Omental fat pad (tissue), 4 donors: Measurements from ENCODE around the gene DTX2. TPM values are rescaled to one million over a fixed set of nuclear protein-coding genes. Genes with fewer than 3 reads are reported as not detected.
A peak's percentile ranks its signal among the peaks of the same experiment; 100 is the strongest.
"Not testable (repeated sequence)": the region's sequence is repeated elsewhere in the genome, so short reads cannot be mapped to it uniquely, and the experiment has no call there.

Experiments
- ATAC-seq: fragments of 150-250 bp; one replicate; pipeline ENCODE4 v1.9.1; 2016; ENCODE audit warnings: mild to moderate bottlenecking, moderate library complexity; ENCODE audit not compliant: low FRiP score
- DNase-seq: peaks from one replicate; pipeline ENCODE4 v3.0.0-alpha.2; 2019; ENCODE audit warnings: low spot score
- total RNA-seq, 4 donors: library from RNA; depleted of rRNA; stranded (reverse); fragments of >200 nt; gene quantifications; one replicate each; pipeline ENCODE4 v1.1.0, GENCODE V29; 2016

The DTX2 gene
- total RNA-seq, 4 donors from 2014 or later: 15.1 to 32.2 (median 22.1) TPM

DNA sequence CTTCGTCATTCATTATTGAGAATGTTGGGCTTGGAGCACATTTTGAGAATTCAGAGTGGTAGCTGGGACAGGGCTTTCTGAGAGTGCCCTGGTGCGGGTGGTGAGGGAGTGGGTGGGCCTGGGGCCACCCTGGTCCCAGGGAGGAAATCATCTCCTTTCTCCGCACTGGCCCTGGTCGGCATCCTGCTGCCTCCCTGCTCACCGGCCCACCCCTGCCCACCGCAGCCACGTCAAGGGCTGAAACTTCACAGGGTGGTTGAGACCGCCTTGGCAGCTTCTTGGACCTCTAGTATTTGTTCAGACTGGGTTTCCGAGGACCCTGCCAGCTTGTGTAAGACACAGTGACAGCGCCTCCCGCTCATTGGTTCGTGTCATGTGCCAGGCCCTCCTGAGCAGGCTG lies 22.9 kb downstream of the DTX2 start:
- not testable (repeated sequence) for DNase-seq, ATAC-seq

DNA sequence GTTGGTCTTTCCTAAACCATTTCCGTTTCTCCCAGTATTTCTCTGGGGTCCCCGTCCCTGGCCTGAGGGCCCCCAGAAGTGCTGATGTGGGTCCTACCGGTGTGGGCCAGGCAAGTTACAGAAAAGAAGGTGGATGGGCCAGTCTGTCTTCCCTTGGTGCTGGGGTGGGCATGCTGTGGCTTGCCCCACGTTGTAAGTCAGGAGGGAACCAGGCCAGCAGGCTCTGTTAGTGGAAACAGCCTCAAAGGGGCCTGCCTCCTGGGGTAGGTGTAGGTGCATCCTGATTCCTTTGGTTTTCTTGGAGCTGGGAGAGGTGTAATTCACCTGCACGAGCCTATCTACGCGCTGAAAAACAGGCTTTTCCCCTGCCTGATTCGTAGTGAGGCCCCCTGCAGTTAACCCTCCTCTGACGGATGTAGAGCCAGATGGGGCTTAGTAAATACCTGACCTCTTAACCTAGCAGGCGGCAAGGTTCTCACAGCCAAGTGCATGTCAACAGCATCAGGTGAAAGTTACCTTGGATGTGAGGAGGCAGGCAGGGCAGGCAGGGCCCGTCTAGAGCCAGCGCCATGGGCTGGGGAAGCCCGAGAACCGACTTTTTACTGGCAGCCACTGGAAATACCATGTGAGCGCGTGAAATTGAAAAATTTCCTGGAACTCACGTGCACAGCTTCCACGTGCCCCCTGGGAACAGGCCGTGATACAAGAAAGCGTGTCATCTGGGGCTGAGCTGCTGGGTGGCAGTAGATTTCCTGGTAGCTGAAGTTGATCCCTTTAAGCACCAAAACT lies 24.5 kb downstream of the DTX2 start:
- not testable (repeated sequence) for DNase-seq, ATAC-seq

DNA sequence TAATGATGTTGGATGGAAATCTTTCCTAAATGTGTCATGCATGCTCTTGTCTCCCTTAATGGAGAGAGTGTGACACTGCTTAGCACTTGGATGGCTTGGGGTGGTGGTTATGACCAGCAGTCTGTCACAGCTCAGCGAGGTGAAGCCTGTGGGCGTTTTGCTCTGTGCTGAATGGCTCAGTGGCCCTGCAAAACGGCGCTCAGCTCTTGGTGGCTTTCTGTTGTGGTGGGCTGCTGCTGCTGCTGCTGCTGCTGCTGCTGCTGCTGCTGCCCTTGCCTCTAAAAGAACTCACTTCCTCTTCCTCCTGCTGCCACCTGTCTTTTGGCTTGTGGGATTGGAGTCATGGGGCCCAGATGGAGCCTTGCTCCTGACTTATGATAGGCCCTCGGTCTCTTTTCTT lies 25.1 kb downstream of the DTX2 start:
- not testable (repeated sequence) for DNase-seq, ATAC-seq

DNA sequence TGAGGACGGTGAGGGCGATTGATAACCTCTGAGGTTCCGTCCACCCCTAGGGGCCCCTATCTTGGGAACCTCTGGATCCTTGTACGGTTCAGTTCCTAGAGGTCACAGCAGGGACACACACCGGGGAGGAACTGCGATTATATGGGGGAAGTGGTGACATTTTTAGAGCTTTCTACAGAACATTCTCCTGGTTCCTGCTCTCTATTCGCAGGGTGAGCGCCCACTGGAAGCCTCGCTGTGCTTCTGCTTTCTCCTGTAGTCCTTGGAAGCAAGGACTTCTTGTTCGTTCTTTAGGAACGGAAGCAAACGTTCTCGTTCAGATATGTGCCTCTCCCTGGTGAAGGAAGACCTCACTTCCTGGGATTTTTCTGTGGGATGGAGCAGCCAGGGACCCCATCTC lies 26.5 kb downstream of the DTX2 start:
- not testable (repeated sequence) for ATAC-seq, DNase-seq

DNA sequence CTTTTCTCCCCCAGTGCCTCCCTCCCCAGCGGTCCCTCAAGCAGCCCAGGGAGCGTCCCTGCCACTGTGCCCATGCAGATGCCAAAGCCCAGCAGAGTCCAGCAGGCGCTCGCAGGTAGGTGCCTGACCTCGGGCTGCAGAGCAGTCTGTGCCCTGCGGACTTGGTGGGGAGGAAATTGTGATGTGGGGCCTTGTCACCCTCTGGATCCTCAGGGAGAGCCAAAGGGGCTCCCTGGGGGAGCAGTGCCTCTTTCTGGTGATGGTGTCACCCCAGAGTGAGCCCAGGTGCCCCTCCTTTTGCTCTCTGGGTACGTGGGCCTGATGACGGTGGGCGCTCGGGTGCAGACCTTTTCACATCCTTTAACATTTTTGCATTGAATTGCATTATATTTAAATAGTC lies 30.6 kb downstream of the DTX2 start:
- not testable (repeated sequence) for ATAC-seq, DNase-seq

DNA sequence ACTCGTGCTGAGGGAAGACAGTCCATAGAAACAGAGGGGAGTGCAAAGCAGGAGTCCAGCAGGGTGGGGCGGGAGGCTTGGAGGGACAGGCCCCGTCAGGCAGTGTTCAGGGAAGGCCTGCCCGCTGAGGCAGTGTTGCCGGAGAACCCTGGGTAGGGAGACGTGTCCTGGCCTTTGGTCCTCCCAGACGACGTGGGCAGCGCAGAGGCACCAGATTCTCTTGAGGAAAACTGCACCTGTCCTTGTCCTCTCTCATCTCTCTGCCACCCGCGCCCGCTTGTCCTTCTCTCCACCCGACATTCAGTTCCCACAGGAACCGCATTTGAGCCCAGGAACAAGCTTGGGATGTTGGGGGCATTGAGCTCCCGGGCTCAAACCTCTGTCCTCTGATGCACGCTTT lies 34.2 kb downstream of the DTX2 start:
- not testable (repeated sequence) for ATAC-seq, DNase-seq

DNA sequence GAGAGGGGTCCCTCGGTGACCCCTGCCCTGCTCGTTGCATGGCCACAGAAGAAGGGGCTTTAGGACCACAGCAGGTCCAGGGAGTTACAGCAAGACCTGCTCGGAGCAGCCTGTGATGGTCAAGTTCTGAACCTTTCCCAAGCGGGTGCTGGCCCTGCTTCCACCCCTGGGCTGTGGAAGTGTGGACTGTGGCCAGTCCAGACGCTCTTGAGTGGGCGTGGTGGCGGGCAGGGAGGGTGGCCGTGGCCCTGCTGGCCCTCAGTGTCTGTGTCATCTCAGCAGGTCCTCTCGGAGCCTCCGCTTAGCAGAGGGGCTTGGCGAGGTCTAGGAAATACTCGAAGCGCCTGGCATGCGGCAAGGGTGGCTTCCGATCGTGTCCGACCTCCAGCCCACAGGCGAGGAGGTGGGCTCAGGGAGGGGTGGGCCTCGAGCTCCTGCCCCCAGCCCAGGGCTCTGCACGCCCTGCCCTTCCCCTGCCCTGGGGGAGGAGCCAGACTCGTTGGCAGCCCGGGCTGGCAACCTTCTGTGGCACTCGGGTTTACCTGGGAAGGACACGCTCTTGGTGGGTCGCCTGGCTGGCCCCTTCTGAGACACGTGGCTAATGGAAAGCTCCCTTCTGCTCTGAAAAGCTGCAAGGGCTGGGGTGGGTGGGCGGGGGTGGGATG lies 36.5 kb downstream of the DTX2 start:
- ATAC-seq, DNase-seq: not testable (repeated sequence)

DNA sequence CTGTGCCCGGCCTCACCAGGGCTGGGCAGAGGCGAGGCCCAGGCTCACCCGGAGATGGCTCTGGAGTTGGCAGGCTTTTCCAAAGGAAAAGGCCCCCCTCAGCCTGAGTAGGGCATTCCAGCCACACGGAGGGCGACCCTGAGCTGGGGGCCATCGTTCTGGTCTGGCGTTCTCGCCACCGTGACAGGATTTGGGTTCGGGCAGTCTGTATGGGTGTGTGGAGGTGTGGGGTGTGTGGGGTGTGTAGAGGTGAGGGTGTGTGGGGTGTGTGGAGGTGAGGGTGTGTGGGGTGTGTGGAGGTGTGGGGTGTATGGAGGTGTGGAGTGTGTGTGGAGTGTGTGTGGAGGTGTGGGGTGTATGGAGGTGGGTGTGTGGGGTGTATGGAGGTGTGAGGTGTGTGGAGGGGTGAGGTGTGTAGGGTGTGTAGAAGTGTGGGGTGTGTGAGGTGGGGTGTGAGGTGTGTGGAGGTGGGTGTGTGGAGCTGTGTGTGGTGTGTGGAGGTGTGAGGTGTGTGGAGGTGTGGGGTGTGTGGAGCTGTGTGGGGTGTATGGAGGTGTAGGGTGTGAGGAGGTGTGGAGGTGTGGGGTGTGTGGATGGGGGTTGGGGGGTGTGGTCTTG lies 37.2 kb downstream of the DTX2 start:
- ATAC-seq, DNase-seq: not testable (repeated sequence)

DNA sequence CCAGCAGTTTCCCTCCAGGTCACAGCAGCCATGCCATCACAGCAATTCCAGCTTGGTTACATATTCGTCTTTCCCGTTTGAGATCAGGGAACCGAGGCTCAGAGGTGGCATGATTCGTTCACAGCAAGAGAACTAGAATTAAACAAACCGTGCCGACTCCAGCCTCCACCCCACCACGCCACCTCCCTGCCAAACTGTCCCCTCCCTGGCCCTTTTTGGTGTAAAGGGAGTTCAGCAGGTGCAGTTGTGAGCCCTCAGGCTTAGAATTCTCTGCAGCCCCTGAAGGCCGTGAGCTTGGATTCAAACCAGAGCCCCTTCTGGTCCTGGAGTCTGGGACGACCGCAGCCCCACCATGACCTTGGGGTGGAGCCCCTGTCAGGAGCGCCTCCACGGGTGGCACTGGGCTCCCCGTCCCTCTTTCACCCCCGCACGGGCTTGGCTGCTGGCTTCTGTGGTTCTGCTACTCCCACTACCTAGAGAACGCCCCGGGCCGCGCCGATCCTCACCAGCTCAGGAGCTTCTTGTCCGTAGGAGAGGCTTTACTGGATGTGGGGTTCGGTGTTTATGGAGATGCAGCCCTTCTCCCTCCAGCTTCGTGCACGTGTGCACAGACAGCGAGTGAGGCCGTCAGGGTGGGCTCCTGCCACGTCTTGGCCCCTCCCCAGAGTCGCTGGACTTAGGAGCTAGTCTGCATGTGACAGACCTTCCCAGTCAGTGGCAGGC lies 37.9 kb downstream of the DTX2 start:
- not testable (repeated sequence) for ATAC-seq, DNase-seq

DNA sequence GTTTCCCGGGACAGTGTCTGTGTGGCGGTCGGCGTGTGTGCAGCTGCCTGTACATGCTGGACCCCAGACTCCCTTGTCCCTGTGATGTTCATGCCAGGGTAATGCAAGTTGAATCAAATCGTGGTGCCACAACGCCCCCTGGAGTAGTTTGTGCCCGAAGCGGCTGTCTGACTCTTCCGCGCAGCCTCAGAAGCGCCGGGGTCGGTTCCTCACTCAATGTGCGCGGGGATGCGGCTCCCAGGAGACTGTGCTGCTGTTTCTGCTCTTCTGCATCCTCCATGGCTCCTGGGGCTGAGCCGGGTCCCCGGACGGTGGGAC lies 38.4 kb downstream of the DTX2 start:
- ATAC-seq, DNase-seq: not testable (repeated sequence)

DNA sequence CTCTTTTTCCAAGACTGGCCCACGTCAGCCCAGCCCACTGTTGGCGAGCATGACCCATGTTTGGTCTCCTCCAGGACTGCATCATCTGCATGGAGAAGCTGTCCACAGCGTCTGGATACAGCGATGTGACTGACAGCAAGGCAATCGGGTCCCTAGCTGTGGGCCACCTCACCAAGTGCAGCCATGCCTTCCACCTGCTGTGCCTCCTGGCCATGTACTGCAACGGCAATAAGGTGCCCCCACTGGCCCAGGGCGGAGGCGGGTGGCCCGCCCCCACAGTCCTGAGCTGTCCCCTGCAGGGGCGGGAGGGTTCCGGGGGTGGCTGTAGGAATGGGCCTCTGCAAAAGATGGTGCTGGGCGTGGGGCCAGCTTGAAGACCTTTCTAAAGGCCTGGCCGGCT lies 40.7 kb downstream of the DTX2 start:
- not testable (repeated sequence) for DNase-seq, ATAC-seq

DNA sequence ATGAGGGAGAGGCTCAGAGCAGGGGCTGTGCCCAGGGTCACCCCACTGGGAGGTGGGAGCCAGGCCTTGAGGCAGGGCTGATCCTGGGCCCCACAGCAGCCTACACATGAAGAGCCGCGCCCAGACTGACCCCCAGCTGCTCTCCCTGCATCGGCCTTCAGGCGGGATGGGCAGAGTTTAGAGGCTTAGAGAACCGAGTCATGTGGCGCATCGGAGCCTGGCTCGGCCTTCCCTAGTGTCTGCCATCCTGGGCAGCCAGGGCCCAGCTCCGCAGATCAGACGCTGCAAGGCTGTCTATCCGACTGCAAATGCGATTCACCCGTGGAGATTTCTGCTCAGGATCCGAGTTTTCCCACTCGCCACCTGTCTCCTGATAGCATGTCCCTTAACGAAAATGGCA lies 41.3 kb downstream of the DTX2 start:
- not testable (repeated sequence) for DNase-seq, ATAC-seq

DNA sequence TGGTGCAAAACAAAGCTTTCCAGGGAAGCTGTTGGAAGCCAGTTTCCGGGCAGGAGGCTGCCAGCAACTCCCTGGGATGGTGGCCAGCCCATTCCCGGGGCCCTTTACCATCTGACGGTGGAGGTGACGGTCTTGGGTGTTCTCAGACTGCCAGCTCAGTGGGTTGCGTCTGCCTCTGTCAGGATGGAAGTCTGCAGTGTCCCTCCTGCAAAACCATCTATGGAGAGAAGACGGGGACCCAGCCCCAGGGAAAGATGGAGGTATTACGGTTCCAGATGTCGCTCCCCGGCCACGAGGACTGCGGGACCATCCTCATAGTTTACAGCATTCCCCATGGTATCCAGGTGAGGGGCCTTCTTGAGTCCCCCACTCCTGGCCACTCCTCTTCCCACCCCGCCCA lies 41.7 kb downstream of the DTX2 start:
- DNase-seq, ATAC-seq: not testable (repeated sequence)

DNA sequence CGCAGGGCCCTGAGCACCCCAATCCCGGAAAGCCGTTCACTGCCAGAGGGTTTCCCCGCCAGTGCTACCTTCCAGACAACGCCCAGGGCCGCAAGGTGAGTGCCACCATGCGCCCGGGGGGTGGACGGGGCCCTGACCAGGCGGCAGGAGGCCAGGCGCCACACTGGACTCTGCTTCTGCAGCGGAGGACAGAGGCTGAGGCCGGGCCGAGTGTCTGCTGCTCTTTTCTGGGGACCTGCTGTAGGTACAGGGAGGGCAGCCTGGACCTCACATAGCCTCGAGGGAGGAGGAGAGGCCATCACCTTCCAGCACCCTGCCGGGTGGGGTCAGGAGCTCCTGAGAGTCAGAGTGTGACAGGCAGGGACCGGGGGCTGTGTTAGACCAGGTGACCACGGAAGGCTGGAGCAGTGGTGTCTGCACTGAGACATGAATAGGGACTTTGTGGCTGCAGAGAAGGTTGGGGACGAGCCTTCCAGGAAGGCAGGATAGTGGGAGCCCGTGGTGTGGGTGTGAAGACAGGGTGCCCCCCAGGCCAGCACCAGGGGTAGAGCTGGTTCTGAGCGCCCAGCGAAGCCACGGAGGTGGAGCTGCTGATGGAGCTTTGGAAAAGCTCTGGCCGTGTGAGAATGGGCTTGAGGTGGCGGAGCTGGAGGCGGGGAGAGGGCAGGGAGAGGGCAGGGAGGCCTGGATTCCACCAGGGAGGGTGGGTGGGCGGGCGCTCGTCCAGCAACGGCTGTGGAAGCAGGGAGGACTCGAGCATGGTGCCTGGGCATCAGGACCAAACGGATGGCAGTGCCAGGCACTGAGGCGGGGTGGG lies 43.0 kb downstream of the DTX2 start:
- not testable (repeated sequence) for DNase-seq
- ATAC-seq: peak; percentile 42
